Jurkat, Clone E6-1 (cell line): ENCODE results near the gene PCDHGB1.
"Not testable (repeated sequence)": the region's sequence is repeated elsewhere in the genome, so short reads cannot be mapped to it uniquely, and the experiment has no call there.

ENCODE experiments used
- DNase-seq: peaks from one replicate; pipeline ENCODE4 v3.0.0-alpha.2; 2011; ENCODE audit warnings: low read depth, low spot score
- H3K4me3 ChIP-seq: 2 replicates; pipeline ENCODE4 v1.5.1; 2011; ENCODE audit warnings: mild to moderate bottlenecking, low read length, control low read depth, moderate library complexity

The PCDHGB1 gene

GRCh38 chr5:141373673-141374317, 23.9 kb downstream of the PCDHGB1 start, which contains the start of gene PCDHGA6:
PCDHGA6 (plus strand) TSS chr5:141373891; CDS start chr5:141374084, 193 bp downstream.
- DNase-seq: no peak
- H3K4me3 ChIP-seq: no peak within 1 kb of the TSS

GRCh38 chr5:141374627-141375026, 24.7 kb downstream of the PCDHGB1 start:
- no peak overlapping the region for H3K4me3 ChIP-seq
- DNase-seq: no peak

- DNase-seq, H3K4me3 ChIP-seq: not testable (repeated sequence)
Measured at GRCh38 chr5:141375444-141376155, 25.7 kb downstream of the PCDHGB1 start.

GRCh38 chr5:141382469-141383294, 32.8 kb downstream of the PCDHGB1 start, which contains the start of gene PCDHGA7:
PCDHGA7 (plus strand) TSS chr5:141382742; CDS start chr5:141382900, 158 bp downstream.
- H3K4me3 ChIP-seq: no peak within 1 kb of the TSS
- no peak for DNase-seq

GRCh38 chr5:141383345-141383744, 33.4 kb downstream of the PCDHGB1 start:
- DNase-seq: no peak
- H3K4me3 ChIP-seq: no peak overlapping the region

- no peak overlapping the region for H3K4me3 ChIP-seq
- no peak for DNase-seq
Measured at GRCh38 chr5:141384471-141385267, 34.8 kb downstream of the PCDHGB1 start.

- not testable (repeated sequence) for DNase-seq, H3K4me3 ChIP-seq
Measured at GRCh38 chr5:141387557-141388311, 37.8 kb downstream of the PCDHGB1 start, which contains the start of gene PCDHGB4. PCDHGB4 (plus strand) TSS chr5:141387698; CDS start chr5:141387885, 187 bp downstream.

- DNase-seq: no peak
- no peak overlapping the region for H3K4me3 ChIP-seq
Measured at GRCh38 chr5:141388661-141389060, 38.8 kb downstream of the PCDHGB1 start.

- no peak for DNase-seq
- no peak overlapping the region for H3K4me3 ChIP-seq
Measured at GRCh38 chr5:141389153-141390042, 39.5 kb downstream of the PCDHGB1 start.

- no peak within 1 kb of the TSS for H3K4me3 ChIP-seq
- no peak for DNase-seq
Measured at GRCh38 chr5:141392429-141393198, 42.7 kb downstream of the PCDHGB1 start, which contains the start of gene PCDHGA8. PCDHGA8 (plus strand) TSS chr5:141392633; CDS start chr5:141392814, 181 bp downstream.

GRCh38 chr5:141393267-141393666, 43.4 kb downstream of the PCDHGB1 start:
- H3K4me3 ChIP-seq: no peak overlapping the region
- DNase-seq: no peak

GRCh38 chr5:141394401-141395187, 44.7 kb downstream of the PCDHGB1 start:
- H3K4me3 ChIP-seq, DNase-seq: not testable (repeated sequence)

- not testable (repeated sequence) for H3K4me3 ChIP-seq, DNase-seq
Measured at GRCh38 chr5:141397756-141398551, 48.1 kb downstream of the PCDHGB1 start, which contains the start of gene PCDHGB5. PCDHGB5 (plus strand) TSS chr5:141397947; CDS start chr5:141398128, 181 bp downstream.

- no peak overlapping the region for H3K4me3 ChIP-seq
- no peak for DNase-seq
Measured at GRCh38 chr5:141398608-141399007, 48.7 kb downstream of the PCDHGB1 start.
